Aorta (tissue), 5 donors: ENCODE data around the gene ASIC4. TPM values are rescaled to one million over a fixed set of nuclear protein-coding genes. Genes with fewer than 3 reads are reported as not detected.

Source experiments
- ATAC-seq: fragments of 200-7000 bp; cut with Tn5 transposase; one replicate; pipeline ENCODE4 v1.9.1; 2022; ENCODE audit warnings: moderate library complexity; ENCODE audit not compliant: low FRiP score
- DNase-seq, 2 donors: peaks; one replicate each; pipeline ENCODE4 v3.0.0-alpha.2; 2020
- H3K27ac ChIP-seq, 2 donors: one replicate each; pipeline ENCODE4 v1.5.1; 2013; ENCODE audit warnings: low read length in 2 of 2, mild to moderate bottlenecking in 2 of 2, moderate library complexity in 2 of 2, control low read depth in 1 of 2, inconsistent platforms in 1 of 2, low read depth in 1 of 2
- H3K27me3 ChIP-seq, 2 donors: one replicate each; pipeline ENCODE4 v1.6.1; 2013; ENCODE audit warnings: control low read depth in 1 of 2, low read length in 1 of 2, mild to moderate bottlenecking in 1 of 2, moderate library complexity in 1 of 2; ENCODE audit not compliant: insufficient read depth in 2 of 2, control insufficient read depth in 1 of 2
- H3K36me3 ChIP-seq, 2 donors: one replicate each; pipeline ENCODE4 v1.6.1; 2013; ENCODE audit warnings: control low read depth in 1 of 2, low read length in 1 of 2, mild to moderate bottlenecking in 1 of 2; ENCODE audit not compliant: insufficient read depth in 2 of 2, control insufficient read depth in 1 of 2
- H3K4me1 ChIP-seq, 2 donors: one replicate each; pipeline ENCODE4 v1.6.1; 2013; ENCODE audit warnings: low read length in 2 of 2, control low read depth in 1 of 2, mild to moderate bottlenecking in 1 of 2, moderate library complexity in 1 of 2; ENCODE audit not compliant: insufficient read depth in 2 of 2, control insufficient read depth in 1 of 2
- H3K4me3 ChIP-seq, 2 donors: one replicate each; pipeline ENCODE4 v1.5.1; 2013; ENCODE audit warnings: low read length in 2 of 2, control low read depth in 1 of 2, mild to moderate bottlenecking in 1 of 2
- H3K9me3 ChIP-seq: one replicate; pipeline ENCODE4 v1.6.1; 2013; ENCODE audit warnings: mild to moderate bottlenecking, low read length; ENCODE audit not compliant: control insufficient read depth
- WGBS, 2 donors: extraction: QIAGEN DNeasy Blood & Tissue Kit; methylation state at CpG; one replicate each; pipeline ENCODE4 v1.1.7; 2013; 5-methylcytosine and 5-hydroxymethylcytosine counted together
- intact Hi-C, 2 donors: fragments of 100-400 bp; cut with DNase I; formaldehyde crosslinking; loops; one replicate each; pipeline versions ENCODE4 v1.14.2 to v1.15.0; 2022
- long read RNA-seq, 2 donors: library from polyadenylated mRNA; unstranded; transcript quantifications; one replicate each; pipeline ENCODE4 v2.0.0, GENCODE V29; 2020 to 2021
- polyA plus RNA-seq, 2 donors: library from polyadenylated mRNA; stranded (reverse); fragments of 200-250 nt; gene quantifications; one replicate each; pipeline ENCODE4 v1.2.3, GENCODE V29; 2013
- total RNA-seq, 2 donors: library from RNA; stranded (reverse); fragmentation: NEBNext Ultra II Directional; extraction: Animal tissue kit (Norgen Biotek cat#: 25700); gene quantifications; one replicate each; pipeline ENCODE4 v1.2.1, GENCODE V29; 2021
- donor health status: healthy with polysubstance abuse.
- donor health status: Bipolar disorder and iron deficiency.
- donor health status: DM: no; HTN: no; CAD: no.
- donor health status: DM: no; HTN: no; CAD: no.
- donor health status: DM: yes; HTN: yes; CAD: no.

Gene ASIC4
- total RNA-seq: under 1 TPM; 0.29 to 0.42 TPM
- polyA plus RNA-seq: under 1 TPM in 1 of 2 donors, not detected in 1; 0.26 TPM
- long read RNA-seq, donor 1: 0 reads
- long read RNA-seq, donor 2: 0 reads

- ATAC-seq (no peak), DNase-seq (no peak)
- Histone ChIP-seq H3K27ac (no peak within 1 kb of the TSS), H3K4me1 (no peaks in the 10 kb centered on the region), H3K4me3 (no peak within 1 kb of the TSS), H3K9me3 (no peaks in the 10 kb centered on the region), H3K36me3 (no peaks in the 10 kb centered on the region), H3K27me3 (no peaks in the 10 kb centered on the region)
- WGBS, 2 donors: 10 to 11% methylated on average over 26 to 31 of the region's 31 CpGs
- intact Hi-C loops: no loop called here
These were observed at the start of gene ASIC4 for GRCh38 chr2:219514196-219514761. ASIC4 (plus strand) TSS chr2:219514482; CDS start chr2:219514725, 243 bp downstream.

GRCh38 chr2:219465659-219466561 lies 48.4 kb upstream of the ASIC4 start:
- DNase-seq (no peak), ATAC-seq (no peak)
- Histone ChIP-seq H3K36me3 (peaks cover 0 to 14% of the 10 kb centered on the region in 2 donors), H3K27me3 (no peaks in the 10 kb centered on the region), H3K27ac (peak overlapping the region in 1 of 2 donors; percentile 8), H3K4me1 (no peaks in the 10 kb centered on the region), H3K4me3 (no peak overlapping the region), H3K9me3 (no peaks in the 10 kb centered on the region)
- intact Hi-C loops: no loop called here
- WGBS, 2 donors: 79 to 83% methylated on average over 47 of the region's 47 CpGs

GRCh38 chr2:219466816-219467735 lies 47.2 kb upstream of the ASIC4 start:
- no peaks in the 10 kb centered on the region for H3K4me1 ChIP-seq
- no peaks in the 10 kb centered on the region for H3K27me3 ChIP-seq
- peak overlapping the region in 1 of 2 donors; percentile 3 for H3K27ac ChIP-seq
- intact Hi-C loops: no loop called here
- DNase-seq: no peak
- H3K9me3 ChIP-seq: no peaks in the 10 kb centered on the region
- H3K36me3 ChIP-seq: peaks cover 0 to 15% of the 10 kb centered on the region in 2 donors
- H3K4me3 ChIP-seq: no peak overlapping the region
- 44 to 46% methylated on average over 28 of the region's 28 CpGs for WGBS, 2 donors
- no peak for ATAC-seq

DNA sequence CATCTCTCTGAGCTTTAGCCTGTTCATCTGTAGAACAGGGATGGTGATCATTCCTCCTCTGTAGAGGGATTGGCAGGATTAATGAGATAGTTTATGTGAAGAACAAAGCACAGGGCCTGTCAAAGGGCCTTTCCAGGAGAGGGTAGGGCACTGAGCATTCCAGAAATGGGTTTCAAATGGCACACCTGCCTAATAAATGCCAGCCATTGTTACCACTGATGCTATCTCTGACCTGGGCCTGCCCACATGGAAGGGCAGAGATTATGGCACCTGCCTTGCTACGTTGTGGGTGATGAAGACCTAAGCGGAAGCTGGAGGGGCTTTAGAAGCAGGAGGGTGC lies 46.6 kb upstream of the ASIC4 start:
- H3K4me3 ChIP-seq: no peak overlapping the region
- no peak for ATAC-seq
- 60 to 61% methylated on average over 2 of the region's 2 CpGs for WGBS, 2 donors
- H3K27me3 ChIP-seq: no peaks in the 10 kb centered on the region
- no peaks in the 10 kb centered on the region for H3K4me1 ChIP-seq
- peaks cover 0 to 16% of the 10 kb centered on the region in 2 donors for H3K36me3 ChIP-seq
- H3K27ac ChIP-seq: no peak overlapping the region
- intact Hi-C loops: no loop called here
- H3K9me3 ChIP-seq: no peaks in the 10 kb centered on the region
- no peak for DNase-seq

DNA sequence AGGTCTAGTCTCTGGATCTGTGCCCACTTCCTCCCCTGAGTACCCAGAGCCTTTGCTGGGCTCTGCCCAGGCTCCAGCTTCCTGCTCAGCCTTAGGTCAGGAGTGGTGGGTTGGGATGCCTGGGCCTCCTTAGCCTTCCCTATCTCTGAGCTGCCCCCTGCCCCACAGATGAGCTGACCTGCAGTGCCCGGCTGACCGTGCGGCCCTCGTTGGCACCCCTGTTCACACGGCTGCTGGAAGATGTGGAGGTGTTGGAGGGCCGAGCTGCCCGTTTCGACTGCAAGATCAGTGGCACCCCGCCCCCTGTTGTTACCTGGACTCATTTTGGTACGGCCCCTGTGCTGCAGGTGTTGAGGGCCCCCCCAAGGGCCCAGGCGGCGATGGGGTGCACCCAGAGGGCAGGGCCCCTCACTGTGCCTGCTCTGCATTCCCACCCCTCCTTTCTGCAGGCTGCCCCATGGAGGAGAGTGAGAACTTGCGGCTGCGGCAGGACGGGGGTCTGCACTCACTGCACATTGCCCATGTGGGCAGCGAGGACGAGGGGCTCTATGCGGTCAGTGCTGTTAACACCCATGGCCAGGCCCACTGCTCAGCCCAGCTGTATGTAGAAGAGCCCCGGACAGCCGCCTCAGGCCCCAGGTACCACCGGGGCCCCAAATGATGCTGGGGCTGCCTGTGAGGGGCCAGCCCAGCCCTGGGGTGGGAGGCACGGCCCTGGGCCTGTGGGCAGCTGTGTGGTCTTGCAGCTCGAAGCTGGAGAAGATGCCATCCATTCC lies 45.7 kb upstream of the ASIC4 start:
- no peaks in the 10 kb centered on the region for H3K4me1 ChIP-seq
- WGBS, 2 donors: 77% methylated on average over 23 of the region's 23 CpGs
- ATAC-seq: no peak

GRCh38 chr2:219469186-219469724 lies 45.0 kb upstream of the ASIC4 start:
- WGBS, 2 donors: 57 to 58% methylated on average over 16 of the region's 16 CpGs
- intact Hi-C loops: no loop called here
- peak in 1 of 2 donors; percentile 80 for DNase-seq
- Histone ChIP-seq H3K9me3 (no peaks in the 10 kb centered on the region), H3K36me3 (peaks cover 0 to 22% of the 10 kb centered on the region in 2 donors), H3K4me3 (no peak overlapping the region), H3K27me3 (no peaks in the 10 kb centered on the region), H3K27ac (peak overlapping the region in 1 of 2 donors; percentile 10), H3K4me1 (no peaks in the 10 kb centered on the region)
- ATAC-seq: no peak

More for the DNA sequence above, 45.7 kb upstream of the ASIC4 start:
- no peak overlapping the region for H3K4me3 ChIP-seq
- peak overlapping the region in 1 of 2 donors; percentile 10 for H3K27ac ChIP-seq
- no peaks in the 10 kb centered on the region for H3K9me3 ChIP-seq
- DNase-seq: no peak
- intact Hi-C loops: no loop called here
- H3K36me3 ChIP-seq: peaks cover 0 to 21% of the 10 kb centered on the region in 2 donors
- H3K27me3 ChIP-seq: no peaks in the 10 kb centered on the region

GRCh38 chr2:219470429-219470828 lies 43.9 kb upstream of the ASIC4 start:
- WGBS, 2 donors: 75% methylated on average over 4 of the region's 4 CpGs
- Histone ChIP-seq H3K27me3 (no peaks in the 10 kb centered on the region), H3K36me3 (peaks cover 0 to 17% of the 10 kb centered on the region in 2 donors), H3K4me1 (no peaks in the 10 kb centered on the region), H3K27ac (peak overlapping the region in 1 of 2 donors; percentile 7), H3K4me3 (no peak overlapping the region), H3K9me3 (no peaks in the 10 kb centered on the region)
- no peak for ATAC-seq
- intact Hi-C loops: no loop called here
- no peak for DNase-seq
